Neural progenitor cell (in vitro differentiated cells): Measurements from ENCODE around the gene TLDC2.

Experiments
- CTCF ChIP-seq: fragments of 200-600 bp; sonication (generic); IDR thresholded peaks from 2 replicates; pipeline ENCODE4 v1.5.1; 2017; ENCODE audit warnings: antibody characterized with exemption, mild to moderate bottlenecking
- EZH2 ChIP-seq: fragments of 200-600 bp; sonication (generic); IDR thresholded peaks from 2 replicates; pipeline ENCODE4 v1.6.1; 2017; ENCODE audit warnings: antibody characterized with exemption, mild to moderate bottlenecking, moderate library complexity
- EZH2phosphoT487 ChIP-seq: fragments of 200-600 bp; sonication (generic); IDR thresholded peaks from 2 replicates; pipeline ENCODE4 v1.6.1; 2017; ENCODE audit warnings: antibody characterized with exemption

GRCh38 chr20:36860339-36860738 lies 15.6 kb upstream of the TLDC2 start:
- TF ChIP-seq EZH2: no peak
- no peak for TF ChIP-seq CTCF
- no peak for TF ChIP-seq EZH2phosphoT487
